ENCODE results near the gene ACOXL. TPM values are rescaled to one million over a fixed set of nuclear protein-coding genes. Genes with fewer than 3 reads are reported as not detected.
"Not testable (repeated sequence)": the region's sequence is repeated elsewhere in the genome, so short reads cannot be mapped to it uniquely, and the experiment has no call there.

ACOXL gene
- total RNA-seq, 2 experiments from 2014 or later: 0.14 to 0.56 TPM

GRCh38 chr2:110691612-110692258 is 40.6 kb upstream of the ACOXL start:
- Mint-ChIP-seq H3K9me3 (peaks cover 10% of the 10 kb centered on the region), H3K4me1 (ENCODE audit: low read depth) (peaks cover 8% of the 10 kb centered on the region), H3K27ac (no peak overlapping the region), H3K27me3 (peaks cover 19% of the 10 kb centered on the region), H3K4me3 (no peak overlapping the region), H3K36me3 (ENCODE audit: low read depth) (no peaks in the 10 kb centered on the region)
- POLR2A ChIA-PET: no interaction called here
- TF ChIP-seq CTCF (IDR thresholded peaks at IDR 0.05): no peak
- CTCF ChIA-PET: no interaction called here
- intact Hi-C loops (cut with micrococcal nuclease): no loop called here
- DNase-seq (no peak), ATAC-seq (no peak)

- H3K27ac Mint-ChIP-seq; POLR2A ChIA-PET; CTCF ChIA-PET; H3K36me3 Mint-ChIP-seq (ENCODE audit: low read depth); H3K4me3 Mint-ChIP-seq; H3K4me1 Mint-ChIP-seq (ENCODE audit: low read depth); H3K9me3 Mint-ChIP-seq; DNase-seq; intact Hi-C loops (cut with micrococcal nuclease): not testable (repeated sequence)
- H3K27me3 Mint-ChIP-seq: peaks cover 14% of the 10 kb centered on the region
- ATAC-seq: peak; percentile 64
These were observed 37.1 kb upstream of the ACOXL start for GRCh38 chr2:110695146-110695898.

- H3K4me3 Mint-ChIP-seq; H3K36me3 Mint-ChIP-seq (ENCODE audit: low read depth); ATAC-seq; H3K27ac Mint-ChIP-seq; POLR2A ChIA-PET; H3K4me1 Mint-ChIP-seq (ENCODE audit: low read depth); H3K27me3 Mint-ChIP-seq; intact Hi-C loops (cut with micrococcal nuclease); H3K9me3 Mint-ChIP-seq; DNase-seq; CTCF ChIA-PET: not testable (repeated sequence)
These were observed 34.1 kb upstream of the ACOXL start for GRCh38 chr2:110698253-110698652.

GRCh38 chr2:110702514-110703380 is 29.6 kb upstream of the ACOXL start:
- H3K4me1 Mint-ChIP-seq (ENCODE audit: low read depth): no peaks in the 10 kb centered on the region
- no peaks in the 10 kb centered on the region for H3K9me3 Mint-ChIP-seq
- no peak for TF ChIP-seq CTCF (IDR thresholded peaks at IDR 0.05)
- intact Hi-C loops (cut with micrococcal nuclease): no loop called here
- DNase-seq (no peak), ATAC-seq (no peak)
- H3K27ac Mint-ChIP-seq: no peak overlapping the region
- H3K4me3 Mint-ChIP-seq: no peak overlapping the region
- H3K27me3 Mint-ChIP-seq: peaks cover 7% of the 10 kb centered on the region
- H3K36me3 Mint-ChIP-seq (ENCODE audit: low read depth): no peaks in the 10 kb centered on the region
- CTCF ChIA-PET: no interaction called here
- POLR2A ChIA-PET: no interaction called here

GRCh38 chr2:110707386-110707965 is 24.9 kb upstream of the ACOXL start:
- TF ChIP-seq CTCF (IDR thresholded peaks at IDR 0.05): no peak
- POLR2A ChIA-PET: no interaction called here
- no peaks in the 10 kb centered on the region for H3K36me3 Mint-ChIP-seq (ENCODE audit: low read depth)
- CTCF ChIA-PET: no interaction called here
- H3K4me3 Mint-ChIP-seq: no peak overlapping the region
- no peaks in the 10 kb centered on the region for H3K4me1 Mint-ChIP-seq (ENCODE audit: low read depth)
- H3K9me3 Mint-ChIP-seq: no peaks in the 10 kb centered on the region
- DNase-seq (no peak), ATAC-seq (no peak)
- intact Hi-C loops (cut with micrococcal nuclease): no loop called here
- no peak overlapping the region for H3K27ac Mint-ChIP-seq
- H3K27me3 Mint-ChIP-seq: peaks cover 25% of the 10 kb centered on the region

Data from activated CD8-positive, alpha-beta T cell treated with anti-CD3 and anti-CD28 coated beads for 36 hours (primary cell).